HepG2 (cell line): Measurements from ENCODE around the gene MRFAP1. TPM values are rescaled to one million over a fixed set of nuclear protein-coding genes. Genes with fewer than 3 reads are reported as not detected.
"Not testable (repeated sequence)": the region's sequence is repeated elsewhere in the genome, so short reads cannot be mapped to it uniquely, and the experiment has no call there.

ENCODE experiments used
- ATAC-seq: fragments of 200-7000 bp; cut with Tn5 transposase; 3 replicates; pipeline ENCODE4 v1.9.1; 2020; ENCODE audit warnings: mild to moderate bottlenecking, moderate library complexity
- BruUV-seq: library from RNA; stranded (reverse); fragments of 400-500 nt; replicated peaks from 2 replicates; lab custom pipeline; 2021; lab: Mats Ljungman, UMichigan
- CTCF ChIA-PET: fragments of 300-600 bp; formaldehyde crosslinking; extraction: SDS; loops from one replicate; lab custom pipeline; 2021; ENCODE audit warnings: low total read pairs, inconsistent platforms, low intra/inter-chr PET ratio; lab: Yijun Ruan, JAX
- POLR2A ChIA-PET: fragments of 350-600 bp; sonication (Branson Sonifier 250); formaldehyde crosslinking; loops from one replicate; lab custom pipeline; 2020; ENCODE audit warnings: antibody characterized with exemption, inconsistent platforms; lab: Yijun Ruan, JAX
- DNase-seq: peaks from one replicate; pipeline ENCODE4 v3.0.0-alpha.2; 2015; ENCODE audit warnings: low spot score
- FAIRE-seq: peaks from 3 replicates; lab custom pipeline; 2011; peaks lifted over from hg19 to GRCh38; lab: Jason Lieb, UNC
- H2AFZ ChIP-seq: one replicate; pipeline ENCODE4 v1.6.1; 2011; ENCODE audit warnings: low read length, inconsistent platforms
- H3K27ac ChIP-seq: fragments of 300-600 bp; 3 replicates; pipeline ENCODE4 v1.8.0; 2011; ENCODE audit warnings: mixed run types, mild to moderate bottlenecking, mixed read lengths, low read length, inconsistent platforms; ENCODE audit not compliant: insufficient read depth; ENCODE audit errors: extremely low read length
- H3K27me3 ChIP-seq, 2 experiments: fragments of 200-600 bp in 1 of 2; 2 replicates in 1 of 2; 3 replicates in 1 of 2; pipeline versions ENCODE4 v1.6.0 to v1.8.0; 2011; ENCODE audit warnings: low read length in 2 of 2, mild to moderate bottlenecking in 2 of 2, moderate library complexity in 2 of 2, inconsistent platforms in 1 of 2; ENCODE audit not compliant: insufficient read depth in 2 of 2, control insufficient read depth in 1 of 2
- H3K36me3 ChIP-seq, 2 experiments: fragments of 200-600 bp in 1 of 2; replicated peaks in 1 of 2; 2 replicates in 1 of 2; 3 replicates in 1 of 2; pipeline versions ENCODE4 v1.5.1 to v1.8.0; 2011; ENCODE audit warnings: low read length in 2 of 2, inconsistent platforms in 1 of 2; ENCODE audit not compliant: insufficient read depth in 2 of 2, control insufficient read depth in 1 of 2
- H3K4me1 ChIP-seq: 2 replicates; pipeline ENCODE4 v1.5.1; 2012; ENCODE audit warnings: low read length, inconsistent platforms; ENCODE audit not compliant: insufficient read depth
- H3K4me2 ChIP-seq: 2 replicates; pipeline ENCODE4 v1.6.0; 2011; ENCODE audit warnings: low read depth, low read length, inconsistent platforms
- H3K4me3 ChIP-seq, 3 experiments: fragments of 200-600 bp in 1 of 3; sonication (generic), shearing (Covaris generic) in 1 of 3; replicated peaks in 1 of 3; 2 replicates each; pipeline ENCODE4 v1.5.1; 2011 to 2016; ENCODE audit warnings: low read length in 3 of 3, inconsistent platforms in 2 of 3, low read depth in 2 of 3, mild to moderate bottlenecking in 2 of 3, control low read depth in 1 of 3, mixed read lengths in 1 of 3; ENCODE audit not compliant: insufficient read depth in 1 of 3
- H3K79me2 ChIP-seq: one replicate; pipeline ENCODE4 v1.6.1; 2011; ENCODE audit warnings: low read length, inconsistent platforms; ENCODE audit not compliant: insufficient read depth
- H3K9ac ChIP-seq: 2 replicates; pipeline ENCODE4 v1.6.0; 2011; ENCODE audit warnings: mild to moderate bottlenecking, low read depth, low read length, inconsistent platforms; ENCODE audit not compliant: insufficient read depth
- H3K9me3 ChIP-seq: 2 replicates; pipeline ENCODE4 v1.5.1; 2012; ENCODE audit warnings: mild to moderate bottlenecking, low read length
- H4K20me1 ChIP-seq: 2 replicates; pipeline ENCODE4 v1.6.0; 2011; ENCODE audit warnings: inconsistent platforms, mild to moderate bottlenecking, low read length, moderate library complexity; ENCODE audit not compliant: insufficient read depth
- FOXK1 ChIP-seq: sonication (generic); formaldehyde crosslinking; IDR thresholded peaks from 2 replicates; pipeline ENCODE4 v1.4.0; 2020; ENCODE audit warnings: low read depth, missing genetic modification reagents, borderline replicate concordance
- IRF1 ChIP-seq: sonication (generic); formaldehyde crosslinking; IDR thresholded peaks from 2 replicates; pipeline ENCODE4 v1.4.0; 2020; ENCODE audit warnings: low read depth, mild to moderate bottlenecking, missing genetic modification reagents
- SAP130 ChIP-seq: IDR thresholded peaks from 2 replicates; pipeline ENCODE4 v1.6.1; 2016; ENCODE audit warnings: low read depth
- SKI ChIP-seq: fragments of 450-650 bp; IDR thresholded peaks from one replicate; pipeline ENCODE4 v1.6.1; 2018; ENCODE audit warnings: mild to moderate bottlenecking; ENCODE audit not compliant: partially characterized antibody
- SNAI1 ChIP-seq: sonication (generic); formaldehyde crosslinking; IDR thresholded peaks from 2 replicates; pipeline ENCODE4 v1.5.0; 2020; ENCODE audit warnings: mild to moderate bottlenecking, missing genetic modification reagents, borderline replicate concordance
- SOX13 ChIP-seq, 3 experiments: fragments of 450-650 bp in 1 of 3; sonication (generic) in 1 of 3; formaldehyde crosslinking in 1 of 3; IDR thresholded peaks in 2 of 3; conservative IDR thresholded peaks in 1 of 3; 2 replicates each; pipeline versions ENCODE4 v1.5.0 to v1.6.1; 2016 to 2020; ENCODE audit warnings: antibody characterized with exemption in 1 of 3, mild to moderate bottlenecking in 1 of 3, missing compliant biosample characterization in 1 of 3, missing genetic modification reagents in 1 of 3, moderate library complexity in 1 of 3
- ZNF605 ChIP-seq: sonication (generic); formaldehyde crosslinking; IDR thresholded peaks from 2 replicates; pipeline ENCODE4 v1.8.0; 2022; ENCODE audit warnings: mild to moderate bottlenecking, missing genetic modification reagents
- WGBS: methylation state at CpG from one replicate; pipeline ENCODE4 v1.1.6; 2017; ENCODE audit warnings: low lambda C conversion rate; 5-methylcytosine and 5-hydroxymethylcytosine counted together
- in situ Hi-C: cut with HindIII; loops from 2 replicates; pipeline ENCODE4 v1.10.0; 2017; ENCODE audit warnings: low pct_unique_long_range_greater_than_20kb; ENCODE audit not compliant: extremely low pct_ligation_motif_present
- intact Hi-C: fragments of 100-400 bp; cut with micrococcal nuclease; formaldehyde crosslinking; loops from one replicate; pipeline ENCODE4 v1.10.0; 2022; ENCODE audit not compliant: unreplicated experiment
- polyA plus RNA-seq, 8 experiments: library from polyadenylated mRNA; depleted of rRNA in 3 of 8; stranded (reverse) in 7 of 8; unstranded in 1 of 8; fragments of >200 nt; fragmentation: Illumina TruSeq in 4 of 8; extraction: Trizol in 4 of 8; gene quantifications; 2 replicates each; pipeline versions ENCODE4 v1.2.1 to v1.2.3, GENCODE V29; 2011 to 2016; ENCODE audit warnings: low read depth in 4 of 8, missing spikeins in 1 of 8, mixed read lengths in 1 of 8; ENCODE audit not compliant: insufficient read depth in 1 of 8
- total RNA-seq, 5 experiments: library from RNA; depleted of rRNA; stranded (reverse); fragments of >200 nt; fragmentation: Illumina TruSeq; extraction: Trizol; gene quantifications; 2 replicates each; pipeline ENCODE4 v1.2.3, GENCODE V29; 2016; ENCODE audit warnings: low read depth in 1 of 5

MRFAP1 gene
- total and polyA plus RNA-seq, 2 of the 13 experiments (the other 11 are each of a cell fraction or from before 2014, with no cell fraction given), result 112 to 158 TPM

DNA sequence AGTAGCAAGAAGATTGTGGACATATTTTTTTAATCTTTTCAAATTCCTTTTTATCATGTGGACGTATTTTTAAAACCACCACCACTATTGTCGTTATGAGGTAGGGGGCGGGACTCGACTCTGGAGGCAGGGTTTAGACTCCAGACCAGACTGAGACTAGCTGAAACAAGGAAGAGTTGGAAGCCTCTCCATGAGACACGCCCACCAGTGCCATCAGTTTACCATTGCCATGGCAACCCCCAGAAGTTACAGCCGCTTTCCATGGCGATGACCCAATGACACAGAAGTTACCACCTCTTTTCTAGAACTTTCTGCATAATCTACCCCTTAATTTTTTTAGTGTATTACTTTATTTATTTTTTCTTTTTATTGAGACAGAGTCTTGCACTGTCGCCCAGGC is 8.7 kb downstream of the MRFAP1 start:
- CTCF ChIA-PET, result no interaction called here
- 66% methylated on average over 8 of the region's 8 CpGs for WGBS
- intact Hi-C loops (no loop called here), in situ Hi-C loops (no loop called here)
- Histone ChIP-seq H3K79me2 (no peaks in the 10 kb centered on the region), H3K4me1 (peaks cover 11% of the 10 kb centered on the region), H4K20me1 (no peaks in the 10 kb centered on the region), H3K9me3 (no peaks in the 10 kb centered on the region), H3K36me3 (no peaks in the 10 kb centered on the region), H3K27ac (no peak overlapping the region), H2AFZ (no peak overlapping the region), H3K9ac (no peak overlapping the region), H3K4me2 (no peak overlapping the region), H3K4me3 (no peak overlapping the region), H3K27me3 (no peaks in the 10 kb centered on the region)
- ATAC-seq (no peak), DNase-seq (no peak), FAIRE-seq (no peak)
- TF ChIP-seq FOXK1 (CRISPR knock-in tag) (no peak), SKI (no peak), SOX13 (IDR thresholded peaks at IDR 0.05) (no peak), SOX13 (CRISPR knock-in tag; conservative IDR thresholded peaks at IDR 0.05 in 1 of 2, IDR thresholded peaks at IDR 0.05 in 1 of 2) (no peak), IRF1 (CRISPR knock-in tag) (no peak), SAP130 (CRISPR knock-in tag) (no peak), ZNF605 (CRISPR knock-in tag) (no peak), SNAI1 (CRISPR knock-in tag) (no peak)
- POLR2A ChIA-PET, result no interaction called here
- no TSS peak for BruUV-seq

DNA sequence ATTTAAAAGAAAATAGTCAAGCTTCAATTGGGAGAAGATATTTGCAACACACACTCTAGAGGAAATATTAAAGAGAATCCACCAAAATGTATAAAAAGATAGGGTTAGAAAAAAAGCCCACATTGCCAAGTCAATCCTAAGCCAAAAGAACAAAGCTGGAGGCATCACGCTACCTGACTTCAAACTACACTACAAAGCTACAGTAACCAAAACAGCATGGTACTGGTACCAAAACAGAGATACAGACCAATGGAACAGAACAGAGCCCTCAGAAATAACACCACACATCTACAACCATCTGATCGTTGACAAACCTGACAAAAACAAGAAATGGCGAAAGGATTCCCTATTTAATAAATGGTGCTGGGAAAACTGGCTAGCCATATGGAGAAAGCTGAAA is 13.7 kb downstream of the MRFAP1 start:
- H4K20me1 ChIP-seq, H3K4me2 ChIP-seq, in situ Hi-C loops, H2AFZ ChIP-seq, H3K79me2 ChIP-seq, DNase-seq, H3K9me3 ChIP-seq, intact Hi-C loops, H3K27me3 ChIP-seq, H3K27ac ChIP-seq, H3K36me3 ChIP-seq, FAIRE-seq, CTCF ChIA-PET, BruUV-seq, ATAC-seq, POLR2A ChIA-PET, H3K9ac ChIP-seq, H3K4me3 ChIP-seq, H3K4me1 ChIP-seq: not testable (repeated sequence)
- 67% methylated on average over 3 of the region's 3 CpGs for WGBS

- H2AFZ ChIP-seq, H3K9me3 ChIP-seq, H3K4me2 ChIP-seq, DNase-seq, H4K20me1 ChIP-seq, H3K9ac ChIP-seq, in situ Hi-C loops, H3K79me2 ChIP-seq, H3K4me3 ChIP-seq, FAIRE-seq, ATAC-seq, H3K27me3 ChIP-seq, intact Hi-C loops, BruUV-seq, H3K27ac ChIP-seq, CTCF ChIA-PET, H3K36me3 ChIP-seq, H3K4me1 ChIP-seq, POLR2A ChIA-PET: not testable (repeated sequence)
- 100% methylated on average over 1 of the region's 2 CpGs for WGBS
These were observed 14.8 kb downstream of the MRFAP1 start for GRCh38 chr4:6655291-6655690.
